Activated T-helper 9 cell treated with anti-CD3 and anti-CD28 coated beads, Interleukin-2, amount 50 U/mL, for 16 hours (primary cell): ENCODE results near the gene CASKIN1.

Experiments
- DNase-seq: peaks from one replicate; pipeline ENCODE4 v3.0.0-alpha.2; 2020; ENCODE audit warnings: low read depth

The CASKIN1 gene

DNA sequence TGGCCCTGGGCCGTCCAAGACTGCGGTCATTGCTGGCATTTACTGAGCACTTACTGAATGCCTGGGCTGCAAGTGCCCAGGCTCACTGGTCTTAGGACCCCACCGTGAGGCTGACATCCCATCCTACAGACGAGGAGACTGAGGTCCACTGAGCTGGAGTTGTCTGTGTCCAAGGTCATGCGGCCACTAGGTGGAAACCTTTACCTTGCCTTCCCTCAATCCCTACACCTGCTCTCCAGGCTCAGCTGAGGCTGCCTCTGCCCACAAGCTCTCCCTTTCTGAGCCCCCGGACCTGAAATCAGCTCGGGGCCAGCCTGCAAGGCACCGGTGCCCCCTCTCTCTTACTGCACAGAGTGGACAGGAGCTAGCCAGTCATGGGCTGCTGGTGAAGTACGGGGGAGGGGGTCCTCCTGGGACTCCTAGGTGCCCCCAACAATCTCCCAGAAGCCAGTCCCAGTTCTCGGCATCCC lies 1.5 kb downstream of the CASKIN1 start:
- DNase-seq: peak; percentile 26

DNA sequence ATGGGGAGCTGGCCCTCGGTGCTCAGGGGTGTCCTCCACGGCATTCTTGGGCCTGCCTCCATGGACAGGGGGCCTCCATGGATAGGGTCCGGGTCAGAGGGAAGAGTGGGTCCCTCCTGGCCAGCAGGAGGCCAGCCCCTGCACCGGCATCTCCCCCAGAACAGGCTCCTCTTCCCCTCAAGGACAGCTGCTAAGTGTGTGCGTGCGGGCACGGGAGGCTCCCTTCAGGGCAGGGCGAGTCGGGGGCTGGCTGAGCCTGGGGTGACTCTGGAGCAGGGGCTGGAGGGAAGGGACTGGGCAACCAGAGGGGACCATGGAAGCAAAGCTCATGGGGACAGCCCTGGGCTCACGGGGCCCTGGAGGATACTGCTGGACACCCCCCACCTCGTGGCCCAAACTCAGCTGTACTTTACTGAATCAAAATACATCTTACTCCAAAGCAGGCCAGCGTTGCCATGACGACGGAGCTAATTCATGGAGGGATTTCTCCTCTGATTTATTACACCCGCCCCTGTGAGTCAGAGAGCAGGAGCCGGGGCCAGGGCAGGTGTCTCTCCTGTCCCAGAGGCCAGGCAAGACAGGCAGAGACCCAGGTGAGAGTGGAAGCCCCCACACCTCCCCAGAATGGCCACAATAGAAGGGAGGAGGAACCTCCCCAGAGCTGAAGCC lies 2.1 kb downstream of the CASKIN1 start:
- no peak for DNase-seq

DNA sequence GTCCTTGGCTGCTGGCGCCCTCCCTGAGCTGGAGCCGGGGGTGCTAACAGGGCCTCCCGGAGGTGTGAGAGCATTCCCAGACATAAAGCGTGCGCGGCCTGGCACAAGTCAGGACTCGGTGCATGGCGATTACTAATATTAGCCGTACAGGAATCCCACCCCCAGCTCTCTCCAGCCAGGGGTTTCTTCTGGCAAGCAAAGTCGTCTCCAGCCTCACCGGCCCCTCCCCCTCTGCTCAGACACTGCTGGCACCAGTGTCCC lies 5.0 kb downstream of the CASKIN1 start:
- DNase-seq: no peak

DNA sequence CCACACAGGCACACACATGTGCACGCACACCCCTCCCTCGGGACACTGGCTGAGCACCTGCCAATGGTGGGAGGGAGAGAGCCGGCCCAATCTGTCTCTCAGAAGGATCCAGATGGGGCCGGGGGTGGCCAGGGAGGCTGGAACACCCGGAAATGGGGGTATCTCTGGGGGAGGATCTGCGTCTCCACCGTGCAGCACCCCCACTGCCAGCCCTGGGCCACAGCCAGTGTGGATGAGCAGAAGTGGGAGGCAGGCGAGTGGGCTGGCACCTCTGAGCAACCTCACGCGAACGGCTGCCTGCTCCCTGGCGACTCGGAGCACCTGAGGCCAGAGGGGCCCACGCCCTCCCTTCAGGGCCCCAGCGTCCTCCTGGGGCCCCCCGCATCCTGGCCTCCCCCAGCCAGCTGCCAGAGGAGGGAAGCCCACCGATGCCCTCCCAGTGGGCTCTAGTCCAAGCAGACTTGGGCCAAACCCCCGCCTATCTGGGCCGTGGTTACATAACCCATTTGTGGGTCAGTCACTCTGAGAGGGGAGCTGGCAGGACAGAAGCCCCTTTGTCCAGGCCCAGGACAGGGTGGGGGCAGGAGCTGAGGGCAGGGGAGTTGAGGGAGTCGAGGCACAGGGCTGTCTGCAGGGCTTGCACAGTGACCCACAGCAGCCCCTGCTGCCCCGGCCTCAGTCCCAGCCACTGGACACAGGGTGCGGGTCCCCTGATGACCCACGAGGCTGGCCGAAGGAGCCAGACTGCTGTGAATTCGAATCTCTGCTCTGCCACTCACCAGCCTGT lies 5.6 kb downstream of the CASKIN1 start:
- DNase-seq: no peak

DNA sequence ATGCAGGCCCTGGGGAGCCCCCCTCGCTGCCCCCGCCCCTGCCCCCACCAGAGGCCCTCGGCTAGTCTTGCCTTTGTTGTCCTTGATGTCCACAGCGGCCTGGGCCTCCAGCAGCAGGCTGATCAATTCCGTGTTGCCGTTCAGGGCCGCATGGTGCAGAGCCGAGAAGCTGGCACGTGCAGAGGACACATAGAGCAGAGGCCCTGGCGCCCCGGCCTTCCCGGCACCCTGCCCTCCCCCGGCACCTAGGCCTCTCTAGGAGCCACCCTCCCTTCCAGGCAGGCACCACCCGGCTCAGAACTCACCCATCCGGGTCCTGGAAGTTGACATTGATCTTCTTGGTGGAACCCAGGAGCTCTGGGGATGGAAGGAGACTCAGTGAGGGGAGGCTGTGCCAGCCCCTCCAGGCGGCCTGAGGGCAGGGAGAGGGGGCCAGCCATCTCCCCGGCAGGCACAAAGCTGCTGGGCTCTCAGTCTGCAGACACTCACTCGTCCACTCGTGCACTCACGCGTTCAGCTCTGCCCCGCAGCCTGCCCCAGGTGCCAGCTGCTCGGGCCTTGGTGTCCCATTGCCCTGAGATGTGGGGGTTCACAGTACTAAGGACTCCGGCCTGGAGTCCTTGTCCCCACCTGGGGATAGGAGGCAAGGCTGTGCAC lies 6.3 kb downstream of the CASKIN1 start:
- DNase-seq: no peak

DNA sequence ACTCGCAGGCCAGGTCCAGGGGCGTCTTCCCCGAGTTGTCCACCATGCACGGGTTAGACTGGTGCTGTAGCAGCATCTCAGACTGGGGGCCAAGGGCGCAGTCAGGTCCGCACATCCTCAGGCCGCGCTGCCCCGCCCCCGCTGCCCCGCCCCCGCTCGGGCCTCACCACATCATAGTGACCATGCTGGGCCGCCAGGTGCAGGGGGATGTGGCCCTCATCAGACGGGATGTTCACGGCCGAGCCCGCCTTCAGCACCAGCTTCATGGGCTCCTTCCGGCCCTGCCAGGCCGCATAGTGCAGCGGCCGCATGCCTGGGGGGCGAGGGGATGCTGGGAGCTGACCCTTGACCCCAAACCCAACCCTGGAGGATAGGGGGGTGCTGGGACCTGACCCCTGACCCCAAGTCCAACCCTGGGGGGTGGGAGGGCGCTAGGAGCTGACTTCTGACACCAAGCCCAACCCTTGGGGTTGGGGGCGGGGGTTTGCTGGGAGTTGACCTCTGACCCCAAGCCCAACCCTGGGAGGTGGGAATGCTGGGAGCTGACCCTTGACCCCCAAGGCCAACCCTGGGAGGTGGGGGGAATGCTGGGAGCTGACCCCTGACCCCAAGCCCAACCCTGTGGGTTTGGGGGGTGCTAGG lies 7.0 kb downstream of the CASKIN1 start:
- DNase-seq: no peak

DNA sequence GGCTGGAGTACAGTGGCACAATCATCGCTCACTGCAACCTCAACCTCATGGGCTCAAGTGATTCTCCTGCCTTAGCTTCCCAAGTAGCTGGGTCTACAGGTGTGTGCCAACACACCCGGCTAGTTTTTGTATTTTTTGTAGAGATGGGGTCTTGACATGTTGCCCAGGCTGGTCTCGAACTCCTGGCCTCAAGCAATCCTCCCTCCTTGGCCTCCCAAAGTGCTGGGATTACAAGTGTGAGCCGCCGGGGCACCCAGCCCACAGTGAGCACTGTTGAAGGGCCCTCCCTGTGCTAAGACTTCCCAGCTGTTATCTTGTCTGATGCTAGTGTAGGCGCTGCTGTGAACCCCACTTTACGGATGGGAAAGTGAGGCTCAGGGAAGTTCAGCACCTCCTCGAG lies 8.0 kb downstream of the CASKIN1 start:
- no peak for DNase-seq

DNA sequence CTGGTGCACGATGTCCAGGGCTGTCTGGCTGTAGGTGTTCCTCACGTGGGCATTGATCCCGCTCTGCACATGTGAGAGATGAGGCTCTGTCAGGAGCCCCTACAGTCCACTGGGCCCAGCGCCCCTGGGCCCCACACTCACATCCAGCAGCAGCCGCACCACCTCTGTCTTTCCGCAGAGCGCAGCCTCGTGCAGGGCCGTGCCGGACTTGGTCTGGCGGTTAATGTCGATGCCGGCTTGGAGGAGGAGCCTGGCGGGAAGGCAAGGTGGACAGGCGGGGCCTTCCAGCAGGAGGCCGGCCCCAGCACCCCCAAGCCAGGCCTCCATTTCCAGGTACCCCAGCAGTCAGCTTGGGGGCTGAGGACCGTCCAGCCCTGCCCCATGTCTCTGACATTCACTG lies 9.2 kb downstream of the CASKIN1 start:
- no peak for DNase-seq

DNA sequence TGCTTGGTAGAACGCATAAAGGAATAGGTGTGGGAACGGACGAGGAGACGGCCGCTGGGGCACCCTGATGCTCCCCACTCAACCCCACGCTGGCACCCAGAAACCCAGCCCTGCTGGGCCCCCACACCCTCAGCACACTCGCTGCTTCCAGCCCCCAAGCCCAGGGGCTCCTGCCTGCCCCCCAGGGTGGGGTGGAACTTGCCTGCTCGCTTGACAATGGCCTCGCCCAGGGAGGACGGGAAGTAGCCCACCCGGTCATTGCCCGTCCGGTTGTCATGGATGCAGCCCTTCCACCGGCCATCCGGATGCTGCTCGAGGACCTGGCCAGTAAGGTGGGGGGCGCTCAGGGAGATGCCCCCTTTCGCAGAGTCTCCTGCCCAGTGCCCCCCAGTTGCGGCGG lies 9.9 kb downstream of the CASKIN1 start:
- no peak for DNase-seq

DNA sequence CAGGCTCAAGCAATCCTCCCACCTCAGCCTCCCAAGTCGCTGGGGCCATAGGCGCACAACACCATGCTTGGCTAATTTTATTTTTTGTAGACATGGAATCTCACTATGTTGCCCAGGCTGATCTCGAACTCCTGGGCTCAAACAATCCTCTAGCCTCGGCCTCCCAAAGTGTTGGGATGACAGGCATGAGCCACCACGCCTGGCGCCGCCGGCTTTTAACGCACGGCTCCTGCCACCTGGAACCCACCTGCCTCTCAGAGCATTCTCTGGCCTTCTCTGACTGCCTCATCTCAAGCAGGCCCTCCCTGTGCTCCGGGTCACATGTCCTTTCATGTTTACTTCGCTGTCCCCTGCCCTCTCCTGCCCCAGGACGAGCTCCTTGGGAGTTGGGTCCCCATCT lies 10.3 kb downstream of the CASKIN1 start:
- no peak for DNase-seq

DNA sequence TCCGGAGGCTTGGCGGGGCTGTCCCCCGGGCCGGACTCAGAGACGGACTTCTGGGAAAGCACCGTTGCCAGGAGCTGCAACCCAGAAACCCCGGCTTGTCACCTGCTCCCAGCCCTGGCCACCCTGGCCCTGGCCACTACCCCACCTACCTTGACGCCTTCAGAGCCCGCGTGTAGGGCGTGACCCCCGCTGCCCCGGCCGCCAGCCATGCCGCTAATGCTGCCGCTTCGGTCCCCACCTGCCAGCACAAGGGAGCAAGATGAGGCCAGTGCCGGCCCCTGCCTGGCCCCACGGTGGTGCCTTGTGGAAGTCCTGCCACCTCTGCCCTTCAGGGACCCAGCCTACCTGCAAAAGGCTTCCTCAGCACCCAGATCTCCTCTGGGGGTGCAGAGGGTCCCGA lies 11.4 kb downstream of the CASKIN1 start:
- no peak for DNase-seq

DNA sequence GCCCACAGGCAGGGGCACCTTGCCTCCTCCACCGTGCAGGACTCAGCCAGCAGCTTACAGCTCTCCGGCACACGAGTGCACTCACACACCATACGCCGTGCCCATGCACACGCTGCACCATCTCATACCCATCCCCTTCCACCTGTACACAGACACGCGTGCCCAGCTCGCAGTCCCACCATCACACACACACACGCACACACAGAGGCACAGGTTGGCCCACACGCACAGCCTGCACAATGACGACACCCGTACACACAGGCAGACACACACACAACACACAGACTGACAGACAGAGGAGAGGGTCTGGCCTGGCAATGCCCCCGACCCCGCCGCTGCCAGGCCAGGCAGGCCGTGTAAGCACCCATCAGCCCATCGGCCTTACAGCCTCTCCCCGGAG lies 12.1 kb downstream of the CASKIN1 start:
- DNase-seq: no peak

DNA sequence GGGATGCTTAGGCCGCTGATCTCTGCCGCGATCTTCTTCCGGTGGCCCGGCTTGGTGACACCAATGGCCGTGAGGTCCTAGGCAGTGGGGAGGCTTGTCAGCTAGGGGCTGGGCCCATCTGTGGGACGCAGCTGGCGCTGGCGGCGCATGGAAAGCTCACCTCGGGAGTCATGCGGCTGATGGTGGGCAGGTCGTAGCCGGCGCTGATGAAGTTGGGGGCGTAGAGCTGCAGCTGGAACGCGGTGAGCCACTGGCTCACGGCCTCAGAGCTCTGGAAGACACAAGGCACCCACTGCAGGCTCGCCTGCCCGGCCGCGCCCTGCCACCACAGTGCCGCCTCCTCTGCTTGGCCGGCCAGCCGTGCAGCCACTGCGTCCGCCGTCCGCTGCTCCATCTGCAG lies 12.7 kb downstream of the CASKIN1 start:
- no peak for DNase-seq

DNA sequence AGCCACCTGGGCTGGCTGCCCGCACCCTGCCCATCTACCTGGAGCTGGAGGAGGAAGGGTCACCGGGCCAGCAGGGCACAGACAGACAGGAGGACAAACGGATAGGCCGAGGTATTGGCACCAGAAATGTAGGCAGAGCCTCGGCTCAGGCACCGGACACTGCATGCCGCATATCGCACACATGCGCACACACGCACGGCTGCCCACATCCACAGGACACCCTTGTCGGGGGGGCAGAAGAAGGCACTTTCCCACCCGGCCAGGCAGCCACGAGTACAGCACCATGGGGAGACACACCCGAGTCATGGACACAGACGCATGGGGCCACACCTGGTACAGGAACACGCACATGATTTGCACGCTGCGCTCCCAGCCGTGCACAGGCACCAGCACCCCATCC lies 14.5 kb downstream of the CASKIN1 start:
- no peak for DNase-seq

DNA sequence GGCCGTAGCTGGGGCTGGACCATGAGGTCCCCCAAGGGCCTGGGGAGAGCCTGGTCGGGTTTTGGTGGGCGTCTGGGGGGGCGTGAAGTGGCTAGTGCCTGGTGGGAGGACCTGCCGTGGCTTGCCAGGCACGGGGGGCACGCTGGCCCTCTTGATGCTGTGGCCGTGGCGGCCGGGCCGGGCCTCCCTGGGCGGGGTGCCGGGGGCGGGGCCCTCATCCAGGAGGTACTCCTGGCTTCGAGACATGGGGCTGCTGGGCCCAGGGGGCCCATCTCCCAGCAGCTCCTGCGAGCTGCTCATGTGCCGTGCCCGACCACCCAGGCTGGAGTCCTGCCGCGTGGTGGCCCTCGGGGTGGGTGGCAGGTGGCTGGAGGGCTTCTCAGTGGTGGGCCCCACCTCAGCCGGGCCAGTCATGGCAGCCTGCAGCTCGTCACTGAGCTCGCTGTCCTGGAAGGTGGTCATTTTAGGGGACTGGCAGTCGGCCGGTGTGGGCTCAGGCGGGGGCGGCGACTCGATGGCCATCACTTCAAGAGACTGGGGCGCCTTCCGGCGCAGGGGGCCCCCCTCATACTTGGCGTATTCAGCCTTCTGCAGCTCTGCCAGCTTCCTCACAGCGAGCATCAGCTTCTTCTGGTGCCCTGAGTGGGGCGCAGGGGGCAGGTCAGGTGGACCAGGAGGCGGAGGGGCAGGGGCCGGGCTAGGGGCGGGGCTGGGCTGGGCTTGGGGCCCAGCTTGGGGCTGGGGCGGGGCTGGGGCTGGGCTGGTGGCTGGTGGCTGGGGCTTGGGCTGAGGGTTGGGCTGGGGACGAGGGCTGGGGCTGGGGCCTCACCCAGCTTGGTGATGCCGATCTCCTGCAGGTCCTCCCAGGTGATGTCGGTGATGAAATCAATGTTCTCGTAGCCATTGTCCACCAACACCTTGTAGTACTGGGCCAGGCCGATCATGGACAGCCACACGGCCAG lies 15.2 kb downstream of the CASKIN1 start:
- no peak for DNase-seq

DNA sequence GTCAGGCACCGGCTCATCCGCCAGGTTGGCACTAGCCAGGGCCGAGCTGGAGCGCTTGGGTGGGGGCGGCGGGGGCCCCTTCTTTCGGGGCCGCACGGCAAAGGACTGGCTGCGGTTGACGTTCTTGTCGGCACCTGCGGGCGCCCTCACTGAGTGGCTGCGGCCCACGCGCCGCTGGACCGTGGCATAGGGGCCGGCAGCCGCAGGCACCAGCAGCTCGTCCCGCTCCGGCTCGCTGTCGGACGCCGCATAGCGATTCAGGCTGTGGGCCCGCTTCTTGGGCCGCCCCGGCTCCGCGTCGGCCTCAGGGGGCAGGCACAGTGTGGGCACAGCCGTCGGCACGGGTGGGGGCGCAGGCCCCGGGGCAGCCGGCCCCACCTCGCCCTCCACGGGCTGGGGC lies 15.9 kb downstream of the CASKIN1 start:
- DNase-seq: no peak

DNA sequence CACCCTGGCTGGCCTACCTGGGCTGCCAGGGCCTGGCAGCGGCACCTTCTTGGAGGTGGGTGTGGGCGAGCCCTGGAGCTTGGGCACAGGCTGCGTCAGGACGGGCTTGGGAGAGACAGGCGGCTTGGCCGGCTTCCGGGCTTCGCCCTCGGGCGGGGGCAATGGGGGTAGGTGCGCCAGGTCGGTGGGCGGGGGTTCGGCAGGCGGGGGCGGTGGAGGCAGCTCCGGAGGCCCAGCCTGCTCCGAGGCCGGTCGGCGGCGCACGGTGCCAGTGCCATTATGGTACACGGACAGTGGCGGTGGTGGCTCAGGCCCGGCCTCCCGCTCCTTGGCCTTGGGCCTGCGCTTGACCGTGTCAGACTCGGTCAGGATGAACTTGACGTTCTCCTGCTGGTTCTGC lies 16.8 kb downstream of the CASKIN1 start:
- no peak for DNase-seq

DNA sequence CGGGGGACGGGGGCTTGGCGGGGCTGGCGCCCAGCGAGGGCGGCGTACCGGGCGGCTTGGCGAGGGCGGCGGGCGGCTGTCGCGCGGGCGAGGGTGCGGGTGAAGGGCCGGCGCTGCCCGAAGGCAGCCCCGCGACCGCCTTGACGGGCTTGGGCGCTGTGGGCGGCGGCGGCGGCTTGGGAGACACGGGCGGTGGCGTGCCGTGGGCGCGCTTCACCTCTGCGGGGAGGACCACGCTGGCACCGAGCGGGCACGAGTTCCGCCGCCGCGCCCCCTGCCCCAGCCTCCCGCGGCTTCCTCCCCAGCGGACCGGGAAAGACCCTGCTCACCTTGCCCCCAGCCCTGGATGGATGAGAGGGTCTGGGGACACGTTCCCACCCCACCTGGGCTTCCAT lies 17.3 kb downstream of the CASKIN1 start:
- DNase-seq: no peak

DNA sequence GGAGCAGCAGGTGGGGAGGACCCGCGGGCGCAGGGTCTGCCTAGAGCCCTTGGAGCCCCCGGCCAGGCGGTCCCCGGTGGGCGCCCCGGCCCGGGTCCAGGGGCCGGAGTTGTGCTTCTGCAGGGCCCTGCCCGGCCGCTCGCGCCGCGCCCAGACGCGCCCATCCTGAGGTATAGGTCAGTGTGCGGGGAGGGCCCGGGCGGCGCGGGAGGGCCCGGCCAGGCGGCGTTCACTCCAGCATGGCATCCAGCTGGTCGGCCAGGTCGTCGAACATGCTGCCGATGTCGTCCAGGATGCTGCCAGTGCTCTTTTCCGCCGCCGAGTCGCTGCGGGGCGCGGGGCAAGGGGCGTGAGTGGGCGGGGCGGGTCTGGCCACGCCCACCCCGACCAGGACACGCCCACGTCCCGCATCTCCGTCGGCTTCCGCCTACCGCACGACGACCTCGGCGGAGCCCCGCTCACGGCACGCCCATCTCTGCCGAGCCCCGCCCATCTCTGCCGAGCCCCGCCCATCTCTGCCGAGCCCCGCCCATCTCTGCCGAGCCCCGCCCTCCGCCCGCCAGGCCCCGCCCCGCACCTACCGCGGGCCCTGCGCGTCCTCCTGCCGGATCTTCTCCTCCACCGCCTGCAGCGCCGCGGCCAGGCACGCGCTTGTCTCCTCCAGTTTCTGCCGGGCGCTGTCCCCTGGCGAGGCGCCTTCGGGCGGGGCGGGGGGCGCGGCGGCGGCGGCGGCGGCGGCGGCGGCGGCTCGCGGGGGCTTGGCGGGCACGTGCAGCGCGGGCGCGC lies 17.9 kb downstream of the CASKIN1 start:
- DNase-seq: peak; percentile 15

DNA sequence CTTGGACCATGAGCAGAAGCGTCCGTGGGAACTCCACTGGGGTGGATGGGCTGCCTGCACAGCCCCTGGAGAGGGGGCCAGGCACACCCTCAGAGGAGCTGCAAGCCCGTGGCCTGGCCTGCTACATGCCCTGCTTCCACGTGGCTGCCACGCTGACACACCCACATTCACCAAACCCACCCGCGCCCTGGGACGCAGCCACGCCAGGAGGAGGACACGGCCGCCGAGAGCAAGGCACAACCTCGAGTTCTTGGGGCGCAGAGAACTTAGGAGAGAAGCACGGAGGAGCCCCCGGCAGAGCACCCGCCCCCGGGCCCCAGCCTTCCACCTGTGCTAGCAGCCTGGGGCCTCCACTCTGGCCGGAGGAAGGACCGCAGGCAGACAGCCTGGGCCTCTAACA lies 18.8 kb downstream of the CASKIN1 start:
- DNase-seq: no peak

DNA sequence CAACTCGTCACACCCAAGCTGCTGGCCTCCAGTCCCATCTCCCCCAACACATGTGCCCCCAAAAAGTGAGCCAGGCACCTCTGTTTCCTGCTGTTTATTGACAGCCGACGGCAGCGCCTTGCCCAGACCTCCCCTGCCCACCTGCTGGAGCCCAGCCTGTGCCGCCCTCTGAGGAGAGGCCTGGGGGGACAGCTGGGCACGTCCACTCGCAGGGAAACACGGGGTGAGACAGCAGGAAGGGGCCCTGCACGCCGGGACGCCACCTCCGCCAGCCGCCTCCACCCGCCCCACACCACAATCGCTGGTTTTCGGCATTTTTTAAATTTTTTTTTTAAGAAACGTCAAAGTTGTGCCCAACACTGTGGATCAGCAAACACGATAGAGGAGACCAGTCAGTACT lies 19.3 kb downstream of the CASKIN1 start:
- no peak for DNase-seq
